ENCODE data around the gene ADGRG3. TPM values are rescaled to one million over a fixed set of nuclear protein-coding genes. Genes with fewer than 3 reads are reported as not detected.

ADGRG3 gene
- total RNA-seq, 2 experiments from 2014 or later: not detected

GRCh38 chr16:57643147-57643874 lies 24.8 kb upstream of the ADGRG3 start:
- TF ChIP-seq CTCF (IDR thresholded peaks at IDR 0.05): no peak
- POLR2A ChIA-PET: interaction anchor here (0.9 to 1.0 kb wide), 2 partner anchors 34 to 66 kb away, joined by 4 read pairs; no protein-coding TSS in a partner anchor
- H3K27me3 Mint-ChIP-seq: no peaks in the 10 kb centered on the region

GRCh38 chr16:57643910-57644309 lies 24.2 kb upstream of the ADGRG3 start:
- Mint-ChIP-seq H3K36me3 (ENCODE audit: low read depth) (no peaks in the 10 kb centered on the region), H3K27ac (no peak overlapping the region), H3K4me1 (ENCODE audit: low read depth) (peaks cover 24% of the 10 kb centered on the region), H3K27me3 (no peaks in the 10 kb centered on the region), H3K9me3 (no peaks in the 10 kb centered on the region), H3K4me3 (no peak overlapping the region)
- ATAC-seq (no peak), DNase-seq (no peak)
- TF ChIP-seq CTCF (IDR thresholded peaks at IDR 0.05): no peak
- ChIA-PET CTCF (interaction anchor here (1.1 to 1.3 kb wide), 2 partner anchors 42 to 43 kb away, joined by 4 to 5 read pairs; no protein-coding TSS in a partner anchor), POLR2A (interaction anchor here (0.9 to 1.0 kb wide), 2 partner anchors 34 to 66 kb away, joined by 4 read pairs; no protein-coding TSS in a partner anchor)
- intact Hi-C loops (cut with micrococcal nuclease): no loop called here

More at GRCh38 chr16:57643147-57643874, 24.8 kb upstream of the ADGRG3 start:
- CTCF ChIA-PET: interaction anchor here (1.1 to 3.2 kb wide), 3 partner anchors 41 to 67 kb away, joined by 4 to 18 read pairs (median 5); no protein-coding TSS in a partner anchor
- Mint-ChIP-seq H3K36me3 (ENCODE audit: low read depth) (no peaks in the 10 kb centered on the region), H3K4me1 (ENCODE audit: low read depth) (peaks cover 18% of the 10 kb centered on the region), H3K27ac (no peak overlapping the region), H3K9me3 (no peaks in the 10 kb centered on the region), H3K4me3 (no peak overlapping the region)
- ATAC-seq: no peak
- DNase-seq: no peak
- intact Hi-C loops (cut with micrococcal nuclease): no loop called here

GRCh38 chr16:57644383-57645014 lies 23.6 kb upstream of the ADGRG3 start:
- Mint-ChIP-seq H3K4me1 (ENCODE audit: low read depth) (peaks cover 27% of the 10 kb centered on the region), H3K9me3 (no peaks in the 10 kb centered on the region), H3K36me3 (ENCODE audit: low read depth) (no peaks in the 10 kb centered on the region), H3K27ac (no peak overlapping the region), H3K4me3 (no peak overlapping the region), H3K27me3 (no peaks in the 10 kb centered on the region)
- ATAC-seq (no peak), DNase-seq (no peak)
- TF ChIP-seq CTCF (IDR thresholded peaks at IDR 0.05): no peak
- intact Hi-C loops (cut with micrococcal nuclease): loop anchor here (5.0 kb wide), 1 partner anchor 52 kb away; no protein-coding TSS in a partner anchor
- ChIA-PET CTCF (interaction anchor here (6.3 to 7.0 kb wide), 2 partner anchors 43 to 66 kb away, joined by 127 to 265 read pairs; no protein-coding TSS in a partner anchor), POLR2A (no interaction called here)

GRCh38 chr16:57645169-57645568 lies 22.9 kb upstream of the ADGRG3 start:
- intact Hi-C loops (cut with micrococcal nuclease): loop anchor here (5.0 kb wide), 1 partner anchor 53 kb away; no protein-coding TSS in a partner anchor
- H3K9me3 Mint-ChIP-seq: no peaks in the 10 kb centered on the region
- CTCF ChIA-PET: interaction anchor here (5.2 to 7.0 kb wide), 4 partner anchors 44 to 66 kb away, joined by 42 to 265 read pairs (median 114); no protein-coding TSS in a partner anchor

More at GRCh38 chr16:57645169-57645568, 22.9 kb upstream of the ADGRG3 start:
- no peaks in the 10 kb centered on the region for H3K36me3 Mint-ChIP-seq (ENCODE audit: low read depth)
- no peak overlapping the region for H3K4me3 Mint-ChIP-seq
- POLR2A ChIA-PET: interaction anchor here (0.9 to 5.7 kb wide), 4 partner anchors 12 to 68 kb away, joined by 3 to 48 read pairs (median 38); no protein-coding TSS in a partner anchor
- ATAC-seq: no peak
- no peaks in the 10 kb centered on the region for H3K27me3 Mint-ChIP-seq
- H3K27ac Mint-ChIP-seq: no peak overlapping the region
- no peak for TF ChIP-seq CTCF (IDR thresholded peaks at IDR 0.05)
- DNase-seq: no peak
- peaks cover 27% of the 10 kb centered on the region for H3K4me1 Mint-ChIP-seq (ENCODE audit: low read depth)
